ENCODE measurements around the gene DDX1. TPM values are rescaled to one million over a fixed set of nuclear protein-coding genes. Genes with fewer than 3 reads are reported as not detected.

Gene DDX1
- total and polyA plus RNA-seq, 2 of the 4 experiments (the other 2 are of a cell fraction), result 73.6 to 74.9 TPM

DNA sequence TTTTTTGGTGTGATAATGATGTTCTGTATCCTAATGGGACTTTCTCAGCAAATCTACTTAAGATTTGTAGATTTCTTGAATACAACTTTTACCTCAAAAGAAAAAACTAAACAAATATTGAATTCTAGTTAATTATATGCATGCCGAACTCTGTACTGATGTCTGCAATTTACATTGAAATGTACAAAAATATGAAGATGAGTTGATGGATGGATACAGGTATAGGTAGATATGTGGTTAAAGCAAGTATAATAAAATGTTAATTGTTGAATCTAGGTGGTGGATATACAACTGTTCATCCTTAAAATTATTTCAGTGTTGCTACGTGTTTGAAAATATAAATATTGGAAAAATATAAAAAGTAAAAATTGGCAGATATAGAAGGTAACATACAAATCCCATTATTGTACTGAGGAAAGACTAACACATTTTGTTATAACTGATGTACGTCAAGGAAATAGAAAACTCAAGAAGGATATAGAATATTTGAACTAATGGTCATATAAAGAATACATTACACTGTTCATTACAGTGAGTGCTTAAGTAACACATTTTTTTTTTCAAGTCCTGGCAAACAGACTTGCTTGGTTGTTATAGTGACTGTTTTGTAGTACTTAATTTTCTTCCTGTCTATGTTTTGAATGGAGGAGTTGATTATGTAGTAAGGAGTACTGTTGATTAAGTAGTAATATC lies 33.8 kb downstream of the DDX1 start:
- no peak overlapping the region for H3K18ac ChIP-seq (ENCODE audit: low read depth, low read length)
- H3K4me2 ChIP-seq (ENCODE audit: low read depth, low read length), result no peak overlapping the region
- in situ Hi-C loops (cut with MboI; ENCODE audit: low sequenced_read_pairs) (no loop called here), dilution Hi-C loops (cut with HindIII; ENCODE audit: low sequenced_read_pairs, unreplicated experiment) (no loop called here), intact Hi-C loops (cut with micrococcal nuclease) (loop anchor here (2.0 kb wide), 1 partner anchor 29 kb away; no protein-coding TSS in a partner anchor)
- TF ChIP-seq CHD1 (IDR thresholded peaks at IDR 0.05; ENCODE audit: low read depth, low read length) (no peak), BHLHE40 (IDR thresholded peaks at IDR 0.05; ENCODE audit: low read depth, low read length) (no peak), MXI1 (IDR thresholded peaks at IDR 0.05; ENCODE audit: borderline replicate concordance, low read depth, low read length) (no peak), MAZ (IDR thresholded peaks at IDR 0.05; ENCODE audit: borderline replicate concordance, low read depth, low read length) (no peak), SMC3 (IDR thresholded peaks at IDR 0.05; ENCODE audit: low read depth, low read length) (no peak), CEBPB (IDR thresholded peaks at IDR 0.05; ENCODE audit: low read depth, low read length) (no peak), RFX5 (IDR thresholded peaks at IDR 0.05; ENCODE audit: low read depth, low read length) (no peak)
- TF ChIP-seq, protein P1, sequence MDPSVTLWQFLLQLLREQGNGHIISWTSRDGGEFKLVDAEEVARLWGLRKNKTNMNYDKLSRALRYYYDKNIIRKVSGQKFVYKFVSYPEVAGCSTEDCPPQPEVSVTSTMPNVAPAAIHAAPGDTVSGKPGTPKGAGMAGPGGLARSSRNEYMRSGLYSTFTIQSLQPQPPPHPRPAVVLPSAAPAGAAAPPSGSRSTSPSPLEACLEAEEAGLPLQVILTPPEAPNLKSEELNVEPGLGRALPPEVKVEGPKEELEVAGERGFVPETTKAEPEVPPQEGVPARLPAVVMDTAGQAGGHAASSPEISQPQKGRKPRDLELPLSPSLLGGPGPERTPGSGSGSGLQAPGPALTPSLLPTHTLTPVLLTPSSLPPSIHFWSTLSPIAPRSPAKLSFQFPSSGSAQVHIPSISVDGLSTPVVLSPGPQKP (IDR thresholded peaks at IDR 0.05; ENCODE audit: borderline replicate concordance, low read depth, low read length), result no peak
- TF ChIP-seq, protein P2, sequence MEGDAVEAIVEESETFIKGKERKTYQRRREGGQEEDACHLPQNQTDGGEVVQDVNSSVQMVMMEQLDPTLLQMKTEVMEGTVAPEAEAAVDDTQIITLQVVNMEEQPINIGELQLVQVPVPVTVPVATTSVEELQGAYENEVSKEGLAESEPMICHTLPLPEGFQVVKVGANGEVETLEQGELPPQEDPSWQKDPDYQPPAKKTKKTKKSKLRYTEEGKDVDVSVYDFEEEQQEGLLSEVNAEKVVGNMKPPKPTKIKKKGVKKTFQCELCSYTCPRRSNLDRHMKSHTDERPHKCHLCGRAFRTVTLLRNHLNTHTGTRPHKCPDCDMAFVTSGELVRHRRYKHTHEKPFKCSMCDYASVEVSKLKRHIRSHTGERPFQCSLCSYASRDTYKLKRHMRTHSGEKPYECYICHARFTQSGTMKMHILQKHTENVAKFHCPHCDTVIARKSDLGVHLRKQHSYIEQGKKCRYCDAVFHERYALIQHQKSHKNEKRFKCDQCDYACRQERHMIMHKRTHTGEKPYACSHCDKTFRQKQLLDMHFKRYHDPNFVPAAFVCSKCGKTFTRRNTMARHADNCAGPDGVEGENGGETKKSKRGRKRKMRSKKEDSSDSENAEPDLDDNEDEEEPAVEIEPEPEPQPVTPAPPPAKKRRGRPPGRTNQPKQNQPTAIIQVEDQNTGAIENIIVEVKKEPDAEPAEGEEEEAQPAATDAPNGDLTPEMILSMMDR (conservative IDR thresholded peaks at IDR 0.05; ENCODE audit: low read depth, low read length), result no peak
- TF ChIP-seq, protein P3, sequence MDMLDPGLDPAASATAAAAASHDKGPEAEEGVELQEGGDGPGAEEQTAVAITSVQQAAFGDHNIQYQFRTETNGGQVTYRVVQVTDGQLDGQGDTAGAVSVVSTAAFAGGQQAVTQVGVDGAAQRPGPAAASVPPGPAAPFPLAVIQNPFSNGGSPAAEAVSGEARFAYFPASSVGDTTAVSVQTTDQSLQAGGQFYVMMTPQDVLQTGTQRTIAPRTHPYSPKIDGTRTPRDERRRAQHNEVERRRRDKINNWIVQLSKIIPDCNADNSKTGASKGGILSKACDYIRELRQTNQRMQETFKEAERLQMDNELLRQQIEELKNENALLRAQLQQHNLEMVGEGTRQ (IDR thresholded peaks at IDR 0.05; ENCODE audit: low read depth, low read length), result no peak
- H3K9ac ChIP-seq (ENCODE audit: low read depth, low read length), result no peak overlapping the region
- no peak for ATAC-seq (ENCODE audit: low read depth)
- H3K4me3 ChIP-seq (ENCODE audit: insufficient read depth, low read depth, low read length), result no peak overlapping the region
- no peak overlapping the region for H4K91ac ChIP-seq (ENCODE audit: insufficient read depth, low read depth, low read length)
- H3K56ac ChIP-seq (ENCODE audit: extremely low read depth, insufficient read depth, low read length), result no peak overlapping the region
- no peak overlapping the region for H2BK120ac ChIP-seq (ENCODE audit: low read depth, low read length)
- no peak for DNase-seq
- no peaks in the 10 kb centered on the region; a peak in 1 of 4 replicates for H3K79me1 ChIP-seq (ENCODE audit: low read depth in 1 of 2, low read length in 2 of 2)
- no peak overlapping the region for H3K4ac ChIP-seq (ENCODE audit: low read depth, low read length)
- no peak overlapping the region for H3K27ac ChIP-seq (ENCODE audit: insufficient read depth, low read length)
- WGBS, 2 experiments (ENCODE audit: extremely low coverage in 2 of 2, insufficient read length in 1 of 2), result no CpG with 5 or more reads among the region's 3 CpGs
- no peaks in the 10 kb centered on the region for H3K9me1 ChIP-seq (ENCODE audit: insufficient read depth, low read length)
- H4K5ac ChIP-seq (ENCODE audit: low read depth, low read length), result no peak overlapping the region
- H2AFZ ChIP-seq (replicated peaks; ENCODE audit: low read length, poor library complexity), result no peak overlapping the region
- H3K23ac ChIP-seq (ENCODE audit: low read depth, low read length), result no peak overlapping the region
- H4K8ac ChIP-seq (ENCODE audit: low read depth in 2 of 2, low read length in 2 of 2), result no peak overlapping the region
- no peak overlapping the region for H2AK5ac ChIP-seq (ENCODE audit: low read depth, low read length)
- H3K14ac ChIP-seq (replicated peaks; ENCODE audit: low read depth, low read length), result no peak overlapping the region
- POLR2A ChIA-PET (ENCODE audit: unreplicated experiment), result no interaction called here
- H3K36me3 ChIP-seq (ENCODE audit: control insufficient read depth, insufficient read depth, low read length), result peaks cover 27% of the 10 kb centered on the region
- H3K27me3 ChIP-seq (ENCODE audit: control insufficient read depth, insufficient read depth, low read length), result no peaks in the 10 kb centered on the region
- no peak overlapping the region for H2BK5ac ChIP-seq (ENCODE audit: low read depth, low read length, poor library complexity, severe bottlenecking)
- H4K20me1 ChIP-seq (ENCODE audit: insufficient read depth, low read length), result no peaks in the 10 kb centered on the region
- no peaks in the 10 kb centered on the region for H3K9me3 ChIP-seq (ENCODE audit: control insufficient read depth, insufficient read depth, low read length)
- no peak overlapping the region for H2AK9ac ChIP-seq (replicated peaks; ENCODE audit: low read depth, low read length, poor library complexity)
- no peak overlapping the region for H2BK20ac ChIP-seq (ENCODE audit: low read depth, low read length)
- CTCF ChIA-PET, result no interaction called here
- no peaks in the 10 kb centered on the region for H3K4me1 ChIP-seq (ENCODE audit: control insufficient read depth, insufficient read depth, low read length)
- BruUV-seq (replicated peaks), result no TSS peak
- H2BK15ac ChIP-seq (ENCODE audit: low read depth, low read length), result no peak overlapping the region

Measured in IMR-90 (cell line).